Left lung (tissue), 10 donors: ENCODE results near the gene GREB1. TPM values are rescaled to one million over a fixed set of nuclear protein-coding genes. Genes with fewer than 3 reads are reported as not detected.
"Not testable (repeated sequence)": the region's sequence is repeated elsewhere in the genome, so short reads cannot be mapped to it uniquely, and the experiment has no call there.

Experiments
- ATAC-seq: fragments of 200-7000 bp; cut with Tn5 transposase; one replicate; pipeline ENCODE4 v1.9.1; 2020; ENCODE audit warnings: moderate library complexity
- DNase-seq, 4 donors: peaks; one replicate each; pipeline ENCODE4 v3.0.0-alpha.2; 2013 to 2020
- H3K27ac ChIP-seq, 2 donors: fragments of 200-600 bp; sonication (generic) in 1 of 2; one replicate each; pipeline versions ENCODE4 v1.5.0 to v1.8.0; 2020 to 2021
- H3K27me3 ChIP-seq, 2 donors: fragments of 200-600 bp; sonication (generic) in 1 of 2; one replicate each; pipeline versions ENCODE4 v1.5.0 to v1.8.0; 2020 to 2021
- H3K36me3 ChIP-seq, 2 donors: fragments of 200-600 bp; sonication (generic) in 1 of 2; one replicate each; pipeline versions ENCODE4 v1.5.0 to v1.8.0; 2020 to 2021
- H3K4me1 ChIP-seq, 2 donors: fragments of 200-600 bp; one replicate each; pipeline ENCODE4 v1.8.0; 2021
- H3K4me3 ChIP-seq, 2 donors: fragments of 200-600 bp; sonication (generic) in 1 of 2; one replicate each; pipeline versions ENCODE4 v1.5.0 to v1.8.0; 2020 to 2021; ENCODE audit warnings: mild to moderate bottlenecking in 1 of 2
- H3K9me3 ChIP-seq, 2 donors: fragments of 200-600 bp; sonication (generic) in 1 of 2; one replicate each; pipeline versions ENCODE4 v1.5.0 to v1.8.0; 2020 to 2021
- CTCF ChIP-seq, 2 donors: fragments of 200-600 bp; sonication (generic) in 1 of 2; IDR thresholded peaks; one replicate each; pipeline versions ENCODE4 v1.5.0 to v1.8.0; 2021; ENCODE audit warnings: antibody characterized with exemption in 2 of 2
- intact Hi-C, 2 donors: fragments of 100-400 bp; cut with DNase I; formaldehyde crosslinking; loops; one replicate each; pipeline versions ENCODE4 v1.11.2 to v1.14.2; 2022
- polyA plus RNA-seq, 6 donors: library from polyadenylated mRNA; unstranded; fragments of 120-200 nt; gene quantifications; one replicate each; pipeline ENCODE4 v1.2.1, GENCODE V29; 2013; ENCODE audit not compliant: insufficient read length in 6 of 6
- total RNA-seq, 2 donors: library from RNA; stranded (reverse); fragmentation: NEBNext Ultra II Directional; extraction: Animal tissue kit (Norgen Biotek cat#: 25700); gene quantifications; one replicate each; pipeline ENCODE4 v1.2.1, GENCODE V29; 2021
- donor health status: DM: no; HTN: yes; CAD: no.
- donor health status: DM: no; HTN: no; CAD: no.

The GREB1 gene
- total and polyA plus RNA-seq, 8 donors = 1.6 to 19.1 (median 12.7) TPM

GRCh38 chr2:11659851-11660250, 126.0 kb downstream of the GREB1 start:
- H3K27ac ChIP-seq = no peak overlapping the region
- no peak for TF ChIP-seq CTCF (IDR thresholded peaks at IDR 0.05)
- no peak overlapping the region for H3K4me3 ChIP-seq
- peaks cover 0 to 38% of the 10 kb centered on the region in 2 donors for H3K27me3 ChIP-seq
- H3K9me3 ChIP-seq = peaks cover 0 to 4% of the 10 kb centered on the region in 2 donors
- DNase-seq = no peak
- intact Hi-C loops = no loop called here
- no peaks in the 10 kb centered on the region for H3K4me1 ChIP-seq
- ATAC-seq = no peak
- no peaks in the 10 kb centered on the region for H3K36me3 ChIP-seq

GRCh38 chr2:11660396-11660795, 126.6 kb downstream of the GREB1 start:
- intact Hi-C loops, DNase-seq: not testable (repeated sequence)

GRCh38 chr2:11661891-11662435, 128.1 kb downstream of the GREB1 start:
- peaks cover 0 to 4% of the 10 kb centered on the region in 2 donors for H3K9me3 ChIP-seq
- H3K4me3 ChIP-seq = no peak overlapping the region
- intact Hi-C loops = no loop called here
- DNase-seq (no peak), ATAC-seq (no peak)
- H3K27me3 ChIP-seq = peaks cover 0 to 38% of the 10 kb centered on the region in 2 donors
- TF ChIP-seq CTCF (IDR thresholded peaks at IDR 0.05) = no peak
- H3K4me1 ChIP-seq = no peaks in the 10 kb centered on the region
- H3K36me3 ChIP-seq = no peaks in the 10 kb centered on the region
- no peak overlapping the region for H3K27ac ChIP-seq

More at GRCh38 chr2:11660396-11660795, 126.6 kb downstream of the GREB1 start:
- H3K27me3 ChIP-seq = peaks cover 0 to 38% of the 10 kb centered on the region in 2 donors
- not testable (repeated sequence) for H3K4me1 ChIP-seq, H3K9me3 ChIP-seq, ATAC-seq, H3K36me3 ChIP-seq, H3K4me3 ChIP-seq, H3K27ac ChIP-seq

- intact Hi-C loops = no loop called here
- DNase-seq (no peak), ATAC-seq (no peak)
- Histone ChIP-seq H3K4me1 (no peaks in the 10 kb centered on the region), H3K9me3 (peaks cover 0 to 4% of the 10 kb centered on the region in 2 donors), H3K27me3 (peaks cover 0 to 37% of the 10 kb centered on the region in 2 donors), H3K4me3 (no peak overlapping the region), H3K27ac (no peak overlapping the region), H3K36me3 (no peaks in the 10 kb centered on the region)
- no peak for TF ChIP-seq CTCF (IDR thresholded peaks at IDR 0.05)
Measured at GRCh38 chr2:11662882-11663281, 129.0 kb downstream of the GREB1 start.

- H3K27me3 ChIP-seq = peaks cover 0 to 37% of the 10 kb centered on the region in 2 donors
- H3K27ac ChIP-seq = no peak overlapping the region
- no peak for DNase-seq
- H3K36me3 ChIP-seq = no peaks in the 10 kb centered on the region
- intact Hi-C loops = no loop called here
- no peak for TF ChIP-seq CTCF (IDR thresholded peaks at IDR 0.05)
- no peak overlapping the region for H3K4me3 ChIP-seq
- ATAC-seq = no peak
- H3K9me3 ChIP-seq = peaks cover 0 to 4% of the 10 kb centered on the region in 2 donors
- no peaks in the 10 kb centered on the region for H3K4me1 ChIP-seq
Measured at GRCh38 chr2:11663427-11663826, 129.6 kb downstream of the GREB1 start.

GRCh38 chr2:11665028-11665427, 131.2 kb downstream of the GREB1 start:
- peaks cover 0 to 6% of the 10 kb centered on the region in 2 donors for H3K4me1 ChIP-seq
- no peaks in the 10 kb centered on the region for H3K36me3 ChIP-seq
- DNase-seq = no peak
- no peak for ATAC-seq
- no peak overlapping the region for H3K27ac ChIP-seq
- TF ChIP-seq CTCF (IDR thresholded peaks at IDR 0.05) = no peak
- intact Hi-C loops = no loop called here
- H3K27me3 ChIP-seq = peaks cover 3 to 39% of the 10 kb centered on the region in 2 donors
- no peak overlapping the region for H3K4me3 ChIP-seq
- peaks cover 0 to 4% of the 10 kb centered on the region in 2 donors for H3K9me3 ChIP-seq
